ENCODE data around the gene SKAP1. TPM values are rescaled to one million over a fixed set of nuclear protein-coding genes. Genes with fewer than 3 reads are reported as not detected.
A peak's percentile ranks its signal among the peaks of the same experiment; 100 is the strongest.

Gene SKAP1
- total and polyA plus RNA-seq, 11 donors, result 0.25 to 5.3 (median 0.38) TPM; not detected in 6

- DNase-seq, result no peak
- intact Hi-C loops (cut with DNase I), result no loop called here
- H3K4me3 ChIP-seq, result no peak overlapping the region
- H3K4me1 ChIP-seq, result no peaks in the 10 kb centered on the region
- no peak for TF ChIP-seq POLR2A (IDR thresholded peaks at IDR 0.05)
- TF ChIP-seq CTCF (IDR thresholded peaks at IDR 0.05), result peak in 11 of 12 donors; percentile 23 to 58 (median 43)
- H3K27ac ChIP-seq, result no peak overlapping the region
- peak in 1 of 4 donors; percentile 33 for ATAC-seq
- no peaks in the 10 kb centered on the region for H3K9me3 ChIP-seq
- WGBS, 4 donors, result 10 to 42% (median 27%) methylated on average over 1 of the region's 1 CpG
- no peaks in the 10 kb centered on the region for H3K36me3 ChIP-seq
- peaks cover 0 to 41% (median 7%) of the 10 kb centered on the region in 9 donors for H3K27me3 ChIP-seq
Measured at GRCh38 chr17:48215583-48216139, 214.4 kb downstream of the SKAP1 start.

GRCh38 chr17:48213797-48214196 is 216.2 kb downstream of the SKAP1 start:
- 78 to 84% (median 80%) methylated on average over 2 of the region's 2 CpGs for whole genome bisulfite sequencing, 4 donors
- no peaks in the 10 kb centered on the region for H3K9me3 ChIP-seq
- H3K4me1 ChIP-seq, result no peaks in the 10 kb centered on the region
- H3K27me3 ChIP-seq, result peaks cover 0 to 46% (median 7%) of the 10 kb centered on the region in 9 donors
- no peak overlapping the region for H3K27ac ChIP-seq
- intact Hi-C loops (cut with DNase I), result no loop called here
- no peak overlapping the region for H3K4me3 ChIP-seq
- DNase-seq (no peak), ATAC-seq (no peak)
- TF ChIP-seq CTCF (IDR thresholded peaks at IDR 0.05), result no peak
- TF ChIP-seq POLR2A (IDR thresholded peaks at IDR 0.05), result no peak
- no peaks in the 10 kb centered on the region for H3K36me3 ChIP-seq

GRCh38 chr17:48211787-48212186 is 218.2 kb downstream of the SKAP1 start:
- Histone ChIP-seq H3K27ac (no peak overlapping the region), H3K9me3 (no peaks in the 10 kb centered on the region), H3K36me3 (no peaks in the 10 kb centered on the region), H3K4me3 (no peak overlapping the region), H3K27me3 (peaks cover 0 to 41% (median 2%) of the 10 kb centered on the region in 9 donors), H3K4me1 (no peaks in the 10 kb centered on the region)
- TF ChIP-seq POLR2A (IDR thresholded peaks at IDR 0.05), result no peak
- TF ChIP-seq CTCF (IDR thresholded peaks at IDR 0.05), result no peak
- ATAC-seq (no peak), DNase-seq (no peak)
- intact Hi-C loops (cut with DNase I), result no loop called here
- WGBS, 4 donors, result 71 to 87% (median 81%) methylated on average over 4 of the region's 4 CpGs

- Histone ChIP-seq H3K27ac (no peak overlapping the region), H3K4me1 (no peaks in the 10 kb centered on the region), H3K9me3 (no peaks in the 10 kb centered on the region), H3K4me3 (no peak overlapping the region), H3K36me3 (no peaks in the 10 kb centered on the region), H3K27me3 (peaks cover 0 to 43% (median 5%) of the 10 kb centered on the region in 9 donors)
- TF ChIP-seq CTCF (IDR thresholded peaks at IDR 0.05) (no peak), POLR2A (IDR thresholded peaks at IDR 0.05) (no peak)
- ATAC-seq (no peak), DNase-seq (no peak)
- intact Hi-C loops (cut with DNase I), result no loop called here
Measured at GRCh38 chr17:48211011-48211410, 219.0 kb downstream of the SKAP1 start.

Measured in heart left ventricle (tissue), 16 donors.